GM12878 (cell line): ENCODE measurements around the gene NOS1AP. TPM values are rescaled to one million over a fixed set of nuclear protein-coding genes. Genes with fewer than 3 reads are reported as not detected.

Experiments
- ATAC-seq: fragments of 200-7000 bp; cut with Tn5 transposase; 3 replicates; pipeline ENCODE4 v1.9.1; 2020; ENCODE audit warnings: mild to moderate bottlenecking, moderate library complexity
- BruUV-seq: library from RNA; stranded (reverse); fragments of 400-500 nt; replicated peaks from 2 replicates; lab custom pipeline; 2021; lab: Mats Ljungman, UMichigan
- CTCF ChIA-PET: fragments of 300-600 bp; sonication (Branson Sonifier 250); formaldehyde crosslinking; extraction: SDS; loops from one replicate; lab custom pipeline; 2021; ENCODE audit warnings: inconsistent platforms; lab: Yijun Ruan, JAX
- POLR2A ChIA-PET: fragments of 350-600 bp; formaldehyde crosslinking; extraction: SDS; loops from one replicate; lab custom pipeline; 2021; ENCODE audit warnings: inconsistent platforms; lab: Charles Lee
- RAD21 ChIA-PET: fragments of 300-600 bp; sonication (Branson Sonifier 250); formaldehyde crosslinking; loops from one replicate; lab custom pipeline; 2023; ENCODE audit warnings: antibody characterized with exemption; ENCODE audit not compliant: unreplicated experiment; lab: Charles Lee
- SMC1A ChIA-PET: fragments of 300-600 bp; sonication (Branson Sonifier 250); formaldehyde crosslinking; loops from one replicate; lab custom pipeline; 2023; ENCODE audit not compliant: unreplicated experiment, uncharacterized antibody; lab: Charles Lee
- DNase-seq: peaks from one replicate; pipeline ENCODE4 v3.0.0-alpha.2; 2011; ENCODE audit warnings: low read depth, low spot score
- FAIRE-seq: peaks from 3 replicates; lab custom pipeline; 2011; peaks lifted over from hg19 to GRCh38; lab: Jason Lieb, UNC
- H2AFZ ChIP-seq: 2 replicates; pipeline ENCODE4 v1.6.0; 2011; ENCODE audit warnings: low read depth, low read length, control low read depth; ENCODE audit not compliant: control insufficient read depth
- H3K27ac ChIP-seq: 2 replicates; pipeline ENCODE4 v1.5.1; 2011; ENCODE audit warnings: control low read depth; ENCODE audit not compliant: control insufficient read depth, insufficient read depth
- H3K27me3 ChIP-seq, 2 experiments: replicated peaks in 1 of 2; 2 replicates each; pipeline versions ENCODE4 v1.6.0 to v1.6.1; 2011; ENCODE audit warnings: low read length in 1 of 2; ENCODE audit not compliant: control insufficient read depth in 2 of 2, insufficient read depth in 2 of 2
- H3K36me3 ChIP-seq, 2 experiments: 2 replicates each; pipeline ENCODE4 v1.5.1; 2011; ENCODE audit warnings: low read length in 1 of 2; ENCODE audit not compliant: control insufficient read depth in 2 of 2, insufficient read depth in 2 of 2
- H3K4me1 ChIP-seq: 2 replicates; pipeline ENCODE4 v1.6.1; 2011; ENCODE audit warnings: mild to moderate bottlenecking, low read length, moderate library complexity, mixed read lengths; ENCODE audit not compliant: control insufficient read depth, insufficient read depth
- H3K4me2 ChIP-seq: 2 replicates; pipeline ENCODE4 v1.6.0; 2011; ENCODE audit warnings: control low read depth; ENCODE audit not compliant: control insufficient read depth, insufficient read depth
- H3K4me3 ChIP-seq: fragments of 200-600 bp; sonication (generic); 2 replicates; pipeline ENCODE4 v1.5.1; 2016
- H3K79me2 ChIP-seq: 2 replicates; pipeline ENCODE4 v1.6.0; 2011; ENCODE audit warnings: low read length; ENCODE audit not compliant: control insufficient read depth, insufficient read depth
- H3K9ac ChIP-seq: 2 replicates; pipeline ENCODE4 v1.8.0; 2011; ENCODE audit warnings: low read length, control low read depth, mixed read lengths; ENCODE audit not compliant: control insufficient read depth, insufficient read depth
- H3K9me3 ChIP-seq: replicated peaks from 3 replicates; pipeline ENCODE4 v1.5.1; 2011; ENCODE audit warnings: mild to moderate bottlenecking, low read length; ENCODE audit not compliant: control insufficient read depth, insufficient read depth
- H4K20me1 ChIP-seq: 2 replicates; pipeline ENCODE4 v1.6.0; 2011; ENCODE audit not compliant: control insufficient read depth, insufficient read depth
- KAT2A ChIP-seq: conservative IDR thresholded peaks from 2 replicates; pipeline ENCODE4 v1.6.1; 2011; ENCODE audit warnings: low read depth, low read length; ENCODE audit not compliant: control insufficient read depth
- SUPT20H ChIP-seq: IDR thresholded peaks from 2 replicates; pipeline ENCODE4 v1.6.1; 2011; ENCODE audit warnings: low read depth, mild to moderate bottlenecking, low read length, moderate library complexity, borderline replicate concordance; ENCODE audit not compliant: control insufficient read depth
- SUZ12 ChIP-seq: fragments of 200-600 bp; sonication (generic); IDR thresholded peaks from one replicate; pipeline ENCODE4 v1.6.1; 2018; ENCODE audit warnings: antibody characterized with exemption, mild to moderate bottlenecking; ENCODE audit not compliant: unreplicated experiment
- ZNF384 ChIP-seq: IDR thresholded peaks from 2 replicates; pipeline ENCODE4 v1.6.1; 2012; ENCODE audit warnings: low read depth, mild to moderate bottlenecking, low read length, improper control_type of control experiment, borderline replicate concordance
- WGBS: methylation state at CpG from one replicate; pipeline ENCODE4 v1.1.6; 2016; ENCODE audit warnings: low lambda C conversion rate; ENCODE audit not compliant: insufficient replicate concordance, insufficient coverage; ENCODE audit errors: missing lambda C conversion rate; 5-methylcytosine and 5-hydroxymethylcytosine counted together
- in situ Hi-C: fragments of 300-500 bp; cut with MboI; formaldehyde crosslinking; loops from 9 replicates; pipeline ENCODE4 v1.14.3; 2018; ENCODE audit warnings: mixed read lengths
- intact Hi-C: fragments of 100-400 bp; cut with micrococcal nuclease; formaldehyde crosslinking; loops from one replicate; pipeline ENCODE4 v1.14.2; 2022; ENCODE audit not compliant: unreplicated experiment
- polyA plus RNA-seq, 11 experiments: library from polyadenylated mRNA; depleted of rRNA in 4 of 11; unstranded in 6 of 11; stranded (reverse) in 5 of 11; fragments of >200 nt; fragmentation: Nextera tagmentation in 4 of 11; fragmentation: Illumina TruSeq in 1 of 11; extraction: Ambion mirVana in 4 of 11; extraction: Trizol in 1 of 11; gene quantifications; 1 replicate in 1 of 11; 2 replicates in 10 of 11; pipeline versions ENCODE4 v1.2.1 to v1.2.3, GENCODE V29; 2011 to 2016; ENCODE audit warnings: inconsistent platforms in 2 of 11, missing spikeins in 2 of 11, low read depth in 1 of 11
- total RNA-seq, 4 experiments: library from RNA; depleted of rRNA in 3 of 4; stranded (reverse); fragments of >200 nt in 3 of 4; fragmentation: Illumina TruSeq in 1 of 4; extraction: Trizol in 1 of 4; gene quantifications; 2 replicates each; pipeline versions ENCODE4 v1.2.1 to v1.2.3, GENCODE V29; 2013 to 2021
- TF ChIP-seq, protein P1 (sequence below): fragments of 450-650 bp; IDR thresholded peaks from 2 replicates; pipeline ENCODE4 v1.6.1; 2017; ENCODE audit warnings: antibody characterized with exemption, mild to moderate bottlenecking, moderate library complexity

NOS1AP gene
- total and polyA plus RNA-seq, 10 of the 15 experiments (the other 5 are each of a cell fraction or from before 2014, with no cell fraction given): 0.03 to 0.15 TPM; not detected in 8

DNA sequence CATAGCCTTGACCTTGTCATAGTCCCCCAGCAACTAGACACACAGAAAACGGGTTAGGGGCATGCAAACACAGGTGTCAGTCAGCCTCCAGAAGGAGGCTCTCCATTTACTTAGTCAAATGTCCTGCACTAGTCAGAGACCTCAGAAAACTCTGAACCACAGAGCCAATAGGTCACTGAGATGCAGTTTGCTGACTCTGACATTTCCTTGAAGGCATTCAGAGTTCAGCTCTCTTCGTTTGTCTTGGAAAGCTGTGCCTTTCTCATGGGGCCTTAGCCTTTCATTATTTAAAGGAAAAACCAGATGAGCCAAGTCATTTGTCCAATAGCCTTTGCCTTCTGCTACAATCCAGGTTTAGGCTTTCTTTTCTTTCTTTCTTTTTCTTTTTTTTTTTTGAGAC lies 49.3 kb upstream of the NOS1AP start:
- H3K27ac ChIP-seq: no peak overlapping the region
- TF ChIP-seq SUZ12: no peak
- TF ChIP-seq ZNF384: no peak
- no peak for TF ChIP-seq KAT2A
- TF ChIP-seq SUPT20H: no peak
- TF ChIP-seq, protein P1, sequence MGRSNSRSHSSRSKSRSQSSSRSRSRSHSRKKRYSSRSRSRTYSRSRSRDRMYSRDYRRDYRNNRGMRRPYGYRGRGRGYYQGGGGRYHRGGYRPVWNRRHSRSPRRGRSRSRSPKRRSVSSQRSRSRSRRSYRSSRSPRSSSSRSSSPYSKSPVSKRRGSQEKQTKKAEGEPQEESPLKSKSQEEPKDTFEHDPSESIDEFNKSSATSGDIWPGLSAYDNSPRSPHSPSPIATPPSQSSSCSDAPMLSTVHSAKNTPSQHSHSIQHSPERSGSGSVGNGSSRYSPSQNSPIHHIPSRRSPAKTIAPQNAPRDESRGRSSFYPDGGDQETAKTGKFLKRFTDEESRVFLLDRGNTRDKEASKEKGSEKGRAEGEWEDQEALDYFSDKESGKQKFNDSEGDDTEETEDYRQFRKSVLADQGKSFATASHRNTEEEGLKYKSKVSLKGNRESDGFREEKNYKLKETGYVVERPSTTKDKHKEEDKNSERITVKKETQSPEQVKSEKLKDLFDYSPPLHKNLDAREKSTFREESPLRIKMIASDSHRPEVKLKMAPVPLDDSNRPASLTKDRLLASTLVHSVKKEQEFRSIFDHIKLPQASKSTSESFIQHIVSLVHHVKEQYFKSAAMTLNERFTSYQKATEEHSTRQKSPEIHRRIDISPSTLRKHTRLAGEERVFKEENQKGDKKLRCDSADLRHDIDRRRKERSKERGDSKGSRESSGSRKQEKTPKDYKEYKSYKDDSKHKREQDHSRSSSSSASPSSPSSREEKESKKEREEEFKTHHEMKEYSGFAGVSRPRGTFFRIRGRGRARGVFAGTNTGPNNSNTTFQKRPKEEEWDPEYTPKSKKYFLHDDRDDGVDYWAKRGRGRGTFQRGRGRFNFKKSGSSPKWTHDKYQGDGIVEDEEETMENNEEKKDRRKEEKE: no peak
- TF ChIP-seq, all 136 proteins: peak for 0
- in situ Hi-C loops: no loop called here
- Histone ChIP-seq H4K20me1 (no peaks in the 10 kb centered on the region), H3K4me1 (no peaks in the 10 kb centered on the region), H3K9me3 (no peaks in the 10 kb centered on the region; the same call in 2 of the 3 replicates), H3K36me3 (no peaks in the 10 kb centered on the region), H3K4me3 (no peak overlapping the region), H3K4me2 (no peak overlapping the region), H3K9ac (no peak overlapping the region), H3K27me3 (peaks cover 6 to 11% of the 10 kb centered on the region in 2 experiments; a peak in 3 of 4 replicates), H3K79me2 (no peaks in the 10 kb centered on the region), H2AFZ (no peak overlapping the region)
- intact Hi-C loops: no loop called here
- FAIRE-seq: no peak
- no TSS peak for BruUV-seq
- ChIA-PET SMC1A (no interaction called here), POLR2A (no interaction called here), CTCF (no interaction called here), RAD21 (no interaction called here)
- no peak for DNase-seq
- WGBS: 0% methylated on average over 2 of the region's 2 CpGs
- no peak for ATAC-seq
